Muscle of leg (tissue), 11 donors: Measurements from ENCODE around the gene PTK7. TPM values are rescaled to one million over a fixed set of nuclear protein-coding genes. Genes with fewer than 3 reads are reported as not detected.
"Not testable (repeated sequence)": the region's sequence is repeated elsewhere in the genome, so short reads cannot be mapped to it uniquely, and the experiment has no call there.

Source experiments
- DNase-seq: peaks from one replicate; pipeline ENCODE4 v3.0.0; 2013
- H3K27ac ChIP-seq: one replicate; pipeline ENCODE4 v1.5.1; 2013; ENCODE audit warnings: mild to moderate bottlenecking, low read length, control low read depth
- H3K27me3 ChIP-seq: one replicate; pipeline ENCODE4 v1.6.1; 2013; ENCODE audit warnings: low read length; ENCODE audit not compliant: control insufficient read depth, insufficient read depth
- H3K36me3 ChIP-seq: one replicate; pipeline ENCODE4 v1.6.1; 2013; ENCODE audit warnings: low read length; ENCODE audit not compliant: control insufficient read depth, insufficient read depth
- H3K4me1 ChIP-seq: one replicate; pipeline ENCODE4 v1.6.1; 2013; ENCODE audit warnings: low read length; ENCODE audit not compliant: control insufficient read depth, insufficient read depth
- H3K4me3 ChIP-seq: one replicate; pipeline ENCODE4 v1.5.1; 2013; ENCODE audit warnings: low read length, control low read depth
- H3K9me3 ChIP-seq: replicated peaks from 2 replicates; pipeline ENCODE4 v1.6.1; 2013; ENCODE audit warnings: low read depth, low read length; ENCODE audit not compliant: control insufficient read depth
- WGBS: methylation state at CpG from one replicate; pipeline ENCODE4 v1.1.5; 2013; ENCODE audit warnings: missing lambda C conversion rate; ENCODE audit not compliant: insufficient coverage; 5-methylcytosine and 5-hydroxymethylcytosine counted together
- polyA plus RNA-seq, 8 donors: library from polyadenylated mRNA; unstranded; fragments of 120-200 nt; gene quantifications; one replicate each; pipeline versions ENCODE4 v1.2.1 to v1.2.3, GENCODE V29; 2013; ENCODE audit warnings: inconsistent platforms in 1 of 8, low replicate concordance in 1 of 8; ENCODE audit not compliant: insufficient read length in 8 of 8, insufficient read depth in 1 of 8
- total RNA-seq: library from RNA; stranded (reverse); fragments of 120-200 nt; gene quantifications from one replicate; pipeline ENCODE4 v1.2.4, GENCODE V29; 2013

The PTK7 gene
- total and polyA plus RNA-seq, 9 donors = 40.2 to 117 (median 78.5) TPM

GRCh38 chr6:43113431-43114260 lies 37.5 kb downstream of the PTK7 start:
- peaks cover 28% of the 10 kb centered on the region for H3K4me1 ChIP-seq
- no peaks in the 10 kb centered on the region for H3K36me3 ChIP-seq
- WGBS = 29% methylated on average over 9 of the region's 12 CpGs
- no peaks in the 10 kb centered on the region for H3K27me3 ChIP-seq
- H3K4me3 ChIP-seq = no peak overlapping the region
- no peak for DNase-seq
- H3K27ac ChIP-seq = peak overlapping the region; percentile 80
- H3K9me3 ChIP-seq = no peaks in the 10 kb centered on the region

GRCh38 chr6:43115365-43115764 lies 39.3 kb downstream of the PTK7 start:
- 71% methylated on average over 1 of the region's 6 CpGs for WGBS
- H3K4me1 ChIP-seq = peaks cover 43% of the 10 kb centered on the region
- no peaks in the 10 kb centered on the region for H3K27me3 ChIP-seq
- H3K9me3 ChIP-seq = no peaks in the 10 kb centered on the region
- H3K27ac ChIP-seq = no peak overlapping the region
- no peak overlapping the region for H3K4me3 ChIP-seq
- DNase-seq = no peak
- H3K36me3 ChIP-seq = no peaks in the 10 kb centered on the region

GRCh38 chr6:43117466-43117865 lies 41.4 kb downstream of the PTK7 start:
- H3K9me3 ChIP-seq, H3K27ac ChIP-seq, DNase-seq, H3K4me3 ChIP-seq, H3K36me3 ChIP-seq, H3K27me3 ChIP-seq: not testable (repeated sequence)
- 98% methylated on average over 6 of the region's 8 CpGs for WGBS
- H3K4me1 ChIP-seq = peaks cover 63% of the 10 kb centered on the region

- Histone ChIP-seq H3K27ac (peak overlapping the region; percentile 60), H3K9me3 (no peaks in the 10 kb centered on the region), H3K27me3 (no peaks in the 10 kb centered on the region), H3K4me3 (no peak overlapping the region), H3K4me1 (peaks cover 68% of the 10 kb centered on the region), H3K36me3 (no peaks in the 10 kb centered on the region)
- WGBS = 36% methylated on average over 3 of the region's 4 CpGs
- DNase-seq = peak; percentile 81
These were observed 43.4 kb downstream of the PTK7 start for GRCh38 chr6:43119482-43119881.

- peak overlapping the region; percentile 60 for H3K27ac ChIP-seq
- H3K4me1 ChIP-seq = peaks cover 75% of the 10 kb centered on the region
- no peaks in the 10 kb centered on the region for H3K36me3 ChIP-seq
- H3K4me3 ChIP-seq = no peak overlapping the region
- no peaks in the 10 kb centered on the region for H3K9me3 ChIP-seq
- H3K27me3 ChIP-seq = no peaks in the 10 kb centered on the region
- WGBS = 60% methylated on average over 4 of the region's 9 CpGs
- DNase-seq = no peak
These were observed 44.1 kb downstream of the PTK7 start for GRCh38 chr6:43120101-43120763.

GRCh38 chr6:43120944-43121913 lies 45.1 kb downstream of the PTK7 start:
- Histone ChIP-seq H3K36me3 (no peaks in the 10 kb centered on the region), H3K4me3 (no peak overlapping the region), H3K27me3 (no peaks in the 10 kb centered on the region), H3K4me1 (peaks cover 73% of the 10 kb centered on the region), H3K9me3 (no peaks in the 10 kb centered on the region), H3K27ac (peak overlapping the region; percentile 16)
- 36% methylated on average over 5 of the region's 9 CpGs for WGBS
- peak; percentile 60 for DNase-seq

GRCh38 chr6:43122146-43122545 lies 46.0 kb downstream of the PTK7 start:
- H3K9me3 ChIP-seq = no peaks in the 10 kb centered on the region
- H3K4me3 ChIP-seq = no peak overlapping the region
- 100% methylated on average over 1 of the region's 2 CpGs for WGBS
- no peaks in the 10 kb centered on the region for H3K36me3 ChIP-seq
- DNase-seq = no peak
- no peaks in the 10 kb centered on the region for H3K27me3 ChIP-seq
- no peak overlapping the region for H3K27ac ChIP-seq
- H3K4me1 ChIP-seq = peaks cover 68% of the 10 kb centered on the region

- Histone ChIP-seq H3K36me3 (no peaks in the 10 kb centered on the region), H3K4me3 (no peak overlapping the region), H3K9me3 (no peaks in the 10 kb centered on the region), H3K27ac (no peak overlapping the region), H3K27me3 (no peaks in the 10 kb centered on the region), H3K4me1 (peaks cover 75% of the 10 kb centered on the region)
- no peak for DNase-seq
- WGBS = 37% methylated on average over 24 of the region's 25 CpGs
These were observed 47.6 kb downstream of the PTK7 start for GRCh38 chr6:43123461-43124314.

- 90% methylated on average over 2 of the region's 6 CpGs for WGBS
- Histone ChIP-seq H3K27ac (no peak overlapping the region), H3K36me3 (no peaks in the 10 kb centered on the region), H3K9me3 (no peaks in the 10 kb centered on the region), H3K4me3 (no peak overlapping the region), H3K27me3 (no peaks in the 10 kb centered on the region), H3K4me1 (peaks cover 76% of the 10 kb centered on the region)
- DNase-seq = no peak
These were observed 48.4 kb downstream of the PTK7 start for GRCh38 chr6:43124481-43124880.
